HepG2 (cell line): ENCODE measurements around the gene MAPK9.

ENCODE experiments used
- CTCF ChIP-seq: sonication (generic); formaldehyde crosslinking; IDR thresholded peaks from 2 replicates; pipeline ENCODE4 v1.5.0; 2020; ENCODE audit warnings: mild to moderate bottlenecking, missing genetic modification reagents, moderate library complexity
- KMT2B ChIP-seq: IDR thresholded peaks from 2 replicates; pipeline ENCODE4 v1.6.1; 2016; ENCODE audit warnings: missing genetic modification reagents, missing compliant biosample characterization
- ZNF552 ChIP-seq: sonication (generic); formaldehyde crosslinking; IDR thresholded peaks from 2 replicates; pipeline ENCODE4 v1.9.0; 2022; ENCODE audit warnings: missing genetic modification reagents, mild to moderate bottlenecking, borderline replicate concordance
- ZNF781 ChIP-seq: sonication (generic); formaldehyde crosslinking; IDR thresholded peaks from 2 replicates; pipeline ENCODE4 v1.5.1; 2020; ENCODE audit warnings: borderline replicate concordance, mild to moderate bottlenecking, missing genetic modification reagents; ENCODE audit errors: not compliant biosample characterization

- TF ChIP-seq ZNF552 (CRISPR knock-in tag) (no peak), KMT2B (CRISPR knock-in tag) (no peak), ZNF781 (CRISPR knock-in tag) (no peak), CTCF (CRISPR knock-in tag) (no peak)
Observed at GRCh38 chr5:180206993-180207392, 84.9 kb downstream of the MAPK9 start.
